GM19468 (cell line): Measurements from ENCODE around the gene RAC2.
"Not testable (repeated sequence)": the region's sequence is repeated elsewhere in the genome, so short reads cannot be mapped to it uniquely, and the experiment has no call there.

Source experiments
- ATAC-seq: cut with Tn5 transposase; IDR thresholded peaks from one replicate; pipeline ENCODE4 v1.9.1; 2021; ENCODE audit warnings: mild to moderate bottlenecking, moderate library complexity, moderate number of reproducible peaks; ENCODE audit not compliant: unreplicated experiment; ENCODE audit errors: extremely low read depth

Gene RAC2

GRCh38 chr22:37237371-37238268, 6.4 kb downstream of the RAC2 start:
- no peak for ATAC-seq

GRCh38 chr22:37235897-37236607, 8.0 kb downstream of the RAC2 start:
- ATAC-seq: no peak

- ATAC-seq: no peak
Observed at GRCh38 chr22:37234736-37235711, 9.0 kb downstream of the RAC2 start.

GRCh38 chr22:37233751-37234631, 10.1 kb downstream of the RAC2 start:
- ATAC-seq: no peak

GRCh38 chr22:37233371-37233750, 10.7 kb downstream of the RAC2 start:
- not testable (repeated sequence) for ATAC-seq

- ATAC-seq: no peak
Observed at GRCh38 chr22:37232140-37232998, 11.7 kb downstream of the RAC2 start.

GRCh38 chr22:37231406-37232139, 12.5 kb downstream of the RAC2 start:
- ATAC-seq: no peak

GRCh38 chr22:37230673-37231405, 13.2 kb downstream of the RAC2 start:
- ATAC-seq: no peak

- no peak for ATAC-seq
Observed at GRCh38 chr22:37229805-37230672, 14.0 kb downstream of the RAC2 start.

- ATAC-seq: no peak
Observed at GRCh38 chr22:37229012-37229804, 14.9 kb downstream of the RAC2 start.

GRCh38 chr22:37228106-37229011, 15.7 kb downstream of the RAC2 start:
- ATAC-seq: no peak

GRCh38 chr22:37226514-37226913, 17.6 kb downstream of the RAC2 start:
- ATAC-seq: no peak

GRCh38 chr22:37226087-37226486, 18.0 kb downstream of the RAC2 start:
- ATAC-seq: no peak

GRCh38 chr22:37225481-37225880, 18.6 kb downstream of the RAC2 start:
- ATAC-seq: no peak
